HL-60 (cell line): Measurements from ENCODE around the gene UNC80.

Source experiments
- DNase-seq, 2 experiments: peaks; one replicate each; pipeline ENCODE4 v3.0.0-alpha.2; 2010 to 2020; ENCODE audit warnings: low read depth in 1 of 2, low spot score in 1 of 2
- H3K27ac ChIP-seq: fragments of 250-450 bp; sonication (Bioruptor Pico); replicated peaks from 2 replicates; pipeline ENCODE4 v1.5.1; 2020; ENCODE audit warnings: mild to moderate bottlenecking, moderate library complexity
- H3K27me3 ChIP-seq: fragments of 250-450 bp; sonication (Bioruptor Pico); 2 replicates; pipeline ENCODE4 v1.5.1; 2021; ENCODE audit warnings: mild to moderate bottlenecking, moderate library complexity; ENCODE audit not compliant: insufficient read depth, poor library complexity, severe bottlenecking
- H3K4me3 ChIP-seq: replicated peaks from 2 replicates; pipeline ENCODE4 v1.5.1; 2011; ENCODE audit warnings: mild to moderate bottlenecking, control low read depth, low read length; ENCODE audit not compliant: insufficient read depth
- CTCF ChIP-seq: IDR thresholded peaks from one replicate; pipeline ENCODE4 v1.5.1; 2011; ENCODE audit warnings: low read length, control low read depth, inconsistent platforms; ENCODE audit not compliant: insufficient read depth
- GABPA ChIP-seq: IDR thresholded peaks from 2 replicates; pipeline ENCODE4 v1.6.1; 2012; ENCODE audit warnings: low read depth
- POLR2AphosphoS5 ChIP-seq: IDR thresholded peaks from 2 replicates; pipeline ENCODE4 v1.6.1; 2012; ENCODE audit warnings: low read depth
- REST ChIP-seq: IDR thresholded peaks from 2 replicates; pipeline ENCODE4 v1.6.1; 2012; ENCODE audit warnings: low read depth; ENCODE audit not compliant: insufficient replicate concordance
- SPI1 ChIP-seq: IDR thresholded peaks from 2 replicates; pipeline ENCODE4 v1.6.1; 2012; ENCODE audit warnings: low read depth, mild to moderate bottlenecking, borderline replicate concordance

Gene UNC80

GRCh38 chr2:209741953-209742352 lies 29.7 kb upstream of the UNC80 start:
- Histone ChIP-seq H3K27ac (no peak overlapping the region), H3K4me3 (no peak overlapping the region), H3K27me3 (no peaks in the 10 kb centered on the region)
- DNase-seq = no peak
- TF ChIP-seq POLR2AphosphoS5 (no peak), REST (no peak)

GRCh38 chr2:209753020-209753419 lies 18.6 kb upstream of the UNC80 start:
- Histone ChIP-seq H3K27me3 (peaks cover 3% of the 10 kb centered on the region), H3K27ac (no peak overlapping the region), H3K4me3 (no peak overlapping the region)
- TF ChIP-seq SPI1 (no peak), REST (no peak), CTCF (no peak), POLR2AphosphoS5 (no peak), GABPA (no peak)
- no peak for DNase-seq

- no peak overlapping the region for H3K4me3 ChIP-seq
- no peak for DNase-seq
- peaks cover 4% of the 10 kb centered on the region for H3K27me3 ChIP-seq
- TF ChIP-seq REST = no peak
- no peak for TF ChIP-seq POLR2AphosphoS5
- TF ChIP-seq SPI1 = no peak
- TF ChIP-seq GABPA = no peak
- TF ChIP-seq CTCF = no peak
- no peak overlapping the region for H3K27ac ChIP-seq
Observed at GRCh38 chr2:209757163-209757562, 14.5 kb upstream of the UNC80 start.

GRCh38 chr2:209761566-209761965 lies 10.1 kb upstream of the UNC80 start:
- no peak overlapping the region for H3K27ac ChIP-seq
- H3K27me3 ChIP-seq = peaks cover 4% of the 10 kb centered on the region
- H3K4me3 ChIP-seq = no peak overlapping the region
- no peak for TF ChIP-seq GABPA
- no peak for TF ChIP-seq REST
- TF ChIP-seq SPI1 = no peak
- TF ChIP-seq POLR2AphosphoS5 = no peak
- TF ChIP-seq CTCF = no peak
- no peak for DNase-seq
